Mesothelial cell of epicardium (in vitro differentiated cells): Measurements from ENCODE around the gene SRPRA. TPM values are rescaled to one million over a fixed set of nuclear protein-coding genes. Genes with fewer than 3 reads are reported as not detected.

Experiments
- DNase-seq, 2 experiments: peaks; one replicate each; pipeline ENCODE4 v3.0.0; 2021; ENCODE audit warnings: low spot score in 2 of 2; ENCODE audit not compliant: unreplicated experiment in 2 of 2
- H3K27ac Mint-ChIP-seq: 2 replicates; pipeline ENCODE4 v1.8.0; 2021; ENCODE audit warnings: mixed read lengths
- H3K27me3 Mint-ChIP-seq: 2 replicates; pipeline ENCODE4 v1.8.0; 2021; ENCODE audit warnings: low read depth, mixed read lengths
- H3K36me3 Mint-ChIP-seq: 2 replicates; pipeline ENCODE4 v1.8.0; 2021; ENCODE audit warnings: mixed read lengths
- H3K4me1 Mint-ChIP-seq: 2 replicates; pipeline ENCODE4 v1.8.0; 2021; ENCODE audit warnings: mixed read lengths
- H3K4me3 Mint-ChIP-seq: 2 replicates; pipeline ENCODE4 v1.8.0; 2021; ENCODE audit warnings: mild to moderate bottlenecking, moderate library complexity, mixed read lengths
- H3K9me3 Mint-ChIP-seq: 2 replicates; pipeline ENCODE4 v1.8.0; 2021; ENCODE audit warnings: mixed read lengths
- total RNA-seq: library from RNA; stranded (reverse); gene quantifications from 3 replicates; pipeline ENCODE4 v1.2.1, GENCODE V29; 2021
- TF ChIP-seq, protein P1 (sequence below): fragments of 200-600 bp; sonication (generic); IDR thresholded peaks from one replicate; pipeline ENCODE4 v1.5.0; 2021; ENCODE audit warnings: antibody characterized with exemption; ENCODE audit not compliant: unreplicated experiment

The SRPRA gene
- total RNA-seq, 1 donor from 2014 or later, result 90.9 TPM

DNA sequence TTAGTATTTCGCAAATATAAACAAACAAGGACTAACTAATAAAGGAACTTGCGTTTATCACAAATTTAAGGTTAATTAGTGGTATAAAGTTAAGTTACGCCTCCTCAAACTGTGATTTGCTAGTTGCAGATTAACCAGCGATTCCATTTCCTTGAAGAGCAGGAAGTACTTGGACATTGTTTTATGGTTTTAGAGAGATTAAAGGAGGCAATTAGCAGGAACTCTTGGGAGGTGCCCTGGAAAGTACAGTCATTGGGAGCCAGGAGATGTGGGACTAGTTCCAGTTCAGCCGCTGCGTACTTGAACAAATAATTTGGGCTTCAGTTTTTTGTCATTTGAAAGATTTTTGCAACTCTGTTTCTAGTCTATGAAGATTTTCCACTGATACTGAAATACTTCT, 53.9 kb downstream of the SRPRA start:
- no peaks in the 10 kb centered on the region for H3K36me3 Mint-ChIP-seq
- no peak overlapping the region for H3K4me3 Mint-ChIP-seq
- no peaks in the 10 kb centered on the region for H3K9me3 Mint-ChIP-seq
- TF ChIP-seq, protein P1, sequence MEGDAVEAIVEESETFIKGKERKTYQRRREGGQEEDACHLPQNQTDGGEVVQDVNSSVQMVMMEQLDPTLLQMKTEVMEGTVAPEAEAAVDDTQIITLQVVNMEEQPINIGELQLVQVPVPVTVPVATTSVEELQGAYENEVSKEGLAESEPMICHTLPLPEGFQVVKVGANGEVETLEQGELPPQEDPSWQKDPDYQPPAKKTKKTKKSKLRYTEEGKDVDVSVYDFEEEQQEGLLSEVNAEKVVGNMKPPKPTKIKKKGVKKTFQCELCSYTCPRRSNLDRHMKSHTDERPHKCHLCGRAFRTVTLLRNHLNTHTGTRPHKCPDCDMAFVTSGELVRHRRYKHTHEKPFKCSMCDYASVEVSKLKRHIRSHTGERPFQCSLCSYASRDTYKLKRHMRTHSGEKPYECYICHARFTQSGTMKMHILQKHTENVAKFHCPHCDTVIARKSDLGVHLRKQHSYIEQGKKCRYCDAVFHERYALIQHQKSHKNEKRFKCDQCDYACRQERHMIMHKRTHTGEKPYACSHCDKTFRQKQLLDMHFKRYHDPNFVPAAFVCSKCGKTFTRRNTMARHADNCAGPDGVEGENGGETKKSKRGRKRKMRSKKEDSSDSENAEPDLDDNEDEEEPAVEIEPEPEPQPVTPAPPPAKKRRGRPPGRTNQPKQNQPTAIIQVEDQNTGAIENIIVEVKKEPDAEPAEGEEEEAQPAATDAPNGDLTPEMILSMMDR, result no peak
- no peak overlapping the region for H3K27ac Mint-ChIP-seq
- DNase-seq, result no peak
- no peaks in the 10 kb centered on the region for H3K27me3 Mint-ChIP-seq
- peaks cover 23% of the 10 kb centered on the region for H3K4me1 Mint-ChIP-seq

DNA sequence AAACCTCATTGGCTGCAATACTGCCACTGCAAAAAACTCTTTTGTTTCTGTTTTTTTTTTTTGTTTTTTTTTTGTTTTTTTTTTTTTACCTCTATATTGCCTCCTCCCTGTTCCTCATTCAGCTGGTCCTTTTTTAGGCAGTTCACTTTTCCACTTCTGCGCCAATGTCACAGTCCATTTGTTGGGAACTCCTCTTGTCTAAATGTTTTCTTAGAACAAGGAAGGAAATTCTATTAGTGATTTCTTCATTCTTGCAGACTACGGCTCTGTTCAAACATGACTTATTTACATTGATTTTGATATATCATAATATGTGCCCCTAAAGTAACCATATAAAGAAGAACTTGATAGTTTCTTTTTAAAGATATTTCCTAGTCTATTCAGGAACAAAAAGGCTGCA, 54.3 kb downstream of the SRPRA start:
- H3K9me3 Mint-ChIP-seq, result no peaks in the 10 kb centered on the region
- no peaks in the 10 kb centered on the region for H3K27me3 Mint-ChIP-seq
- no peak for DNase-seq
- TF ChIP-seq, protein P1, result no peak
- H3K4me3 Mint-ChIP-seq, result no peak overlapping the region
- no peak overlapping the region for H3K27ac Mint-ChIP-seq
- H3K36me3 Mint-ChIP-seq, result peaks cover 2% of the 10 kb centered on the region
- H3K4me1 Mint-ChIP-seq, result peaks cover 23% of the 10 kb centered on the region

Other genes starting within 250 kb of the SRPRA start
- 159 to 180 TPM (median 165 TPM) in 3 replicates for gene CDON, start 206.0 kb downstream of the SRPRA start, total RNA-seq
- 41.6 to 42.7 TPM (median 42.0 TPM) in 3 replicates for gene RPUSD4, start 57.2 kb downstream of the SRPRA start, total RNA-seq
- 20.3 to 23.9 TPM (median 20.7 TPM) in 3 replicates for gene FAM118B, start 57.1 kb downstream of the SRPRA start, total RNA-seq
- 44.5 to 50.7 TPM (median 48.6 TPM) in 3 replicates for gene FOXRED1, start 259 bp upstream of the SRPRA start, total RNA-seq
- gene TIRAP, start 14.2 kb upstream of the SRPRA start, total RNA-seq, result 9.2 to 10.2 TPM (median 10.0 TPM) in 3 replicates
- 8.1 to 9.1 TPM (median 8.8 TPM) in 3 replicates for gene DCPS, start 35.2 kb upstream of the SRPRA start, total RNA-seq
- 15.6 to 17.4 TPM (median 16.4 TPM) in 3 replicates for gene ST3GAL4, start 86.8 kb upstream of the SRPRA start, total RNA-seq